ENCODE measurements around the gene PRMT5.
A peak's percentile ranks its signal among the peaks of the same experiment; 100 is the strongest.

The PRMT5 gene

GRCh38 chr14:22872833-22873520, 56.2 kb downstream of the PRMT5 start:
- DNase-seq, result no peak

GRCh38 chr14:22872033-22872832, 56.9 kb downstream of the PRMT5 start:
- DNase-seq, result peak; percentile 69

DNA sequence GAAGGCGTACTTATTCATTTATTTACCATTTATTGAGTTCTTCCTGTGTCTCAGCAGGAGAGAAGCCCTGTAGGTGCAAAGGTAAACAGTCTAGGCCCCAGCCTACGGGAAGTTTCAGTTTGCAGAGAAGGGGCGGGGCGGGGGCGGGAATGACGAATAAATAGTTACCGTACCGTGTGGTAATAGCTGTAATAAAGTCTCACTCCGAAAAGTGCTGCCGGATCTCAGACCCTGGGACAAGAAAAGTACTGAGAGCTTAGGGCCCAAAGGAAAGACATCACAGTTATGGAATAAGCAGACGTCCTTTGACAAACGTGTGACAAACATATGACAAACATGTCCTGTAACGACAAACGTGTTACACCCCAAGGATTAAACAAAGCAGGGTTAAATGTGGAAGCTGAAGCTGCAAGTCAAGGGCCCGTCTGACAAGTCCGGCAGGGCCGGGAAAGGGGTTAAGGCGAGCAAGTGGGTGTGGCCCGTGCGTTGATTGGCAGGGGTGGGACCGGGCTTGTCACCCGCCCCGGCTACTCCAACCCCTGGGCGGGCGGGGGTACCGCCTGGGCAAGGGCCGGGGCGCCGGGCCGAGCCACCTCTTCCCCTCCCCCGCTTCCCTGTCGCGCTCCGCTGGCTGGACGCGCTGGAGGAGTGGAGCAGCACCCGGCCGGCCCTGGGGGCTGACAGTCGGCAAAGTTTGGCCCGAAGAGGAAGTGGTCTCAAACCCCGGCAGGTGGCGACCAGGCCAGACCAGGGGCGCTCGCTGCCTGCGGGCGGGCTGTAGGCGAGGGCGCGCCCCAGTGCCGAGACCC, 57.7 kb downstream of the PRMT5 start, which contains the start of gene LRP10:
Gene LRP10, plus strand, starts transcription at position 517 of the 809 bp plus-strand sequence. CDS start 564 bp downstream, outside the sequence.
- DNase-seq, result peak; percentile 72

- DNase-seq, result no peak
Observed at GRCh38 chr14:22870811-22871223, 58.4 kb downstream of the PRMT5 start.

Measured in activated CD8-positive, alpha-beta memory T cell treated with anti-CD3 and anti-CD28 coated beads, Interleukin-2, amount 50 U/mL, for 4 hours (primary cell).